ENCODE measurements around the gene CHAF1A. TPM values are rescaled to one million over a fixed set of nuclear protein-coding genes. Genes with fewer than 3 reads are reported as not detected.

The CHAF1A gene
- total RNA-seq, 1 experiment from 2014 or later, result 161 TPM

DNA sequence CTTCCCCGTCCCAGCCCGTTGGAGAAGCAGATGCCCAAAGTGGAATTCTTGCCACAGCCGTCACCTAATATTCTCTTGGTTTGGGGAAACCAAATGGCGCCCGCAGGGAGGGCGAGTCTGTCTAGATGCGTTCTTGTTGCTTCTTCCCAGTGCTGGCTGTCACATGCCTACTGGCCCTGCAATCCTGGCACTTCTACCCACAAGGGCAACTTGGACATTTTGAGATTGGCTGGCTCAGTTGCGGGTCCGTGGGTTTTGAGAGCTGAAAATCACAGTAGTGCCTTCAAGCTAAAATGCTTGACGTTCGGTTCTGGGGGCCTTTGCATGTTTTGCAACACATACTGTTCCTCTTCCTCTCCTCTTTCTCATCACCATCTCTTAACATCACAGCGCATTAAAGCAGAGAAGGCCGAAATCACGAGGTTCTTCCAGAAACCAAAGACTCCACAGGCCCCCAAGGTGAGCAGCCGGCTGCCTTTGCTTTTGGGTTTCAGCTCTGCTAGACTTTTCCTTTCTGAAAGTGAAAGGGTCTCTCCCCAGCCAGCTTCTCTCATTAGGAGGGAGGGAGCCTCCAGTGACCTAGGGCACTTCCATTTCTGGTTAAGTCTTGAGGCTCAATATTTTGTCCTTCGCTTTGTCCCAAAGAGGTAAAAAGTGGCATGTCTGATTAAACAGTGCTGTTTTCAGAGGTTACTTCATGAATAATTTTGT lies 21.1 kb downstream of the CHAF1A start:
- no peak overlapping the region for H3K4me3 Mint-ChIP-seq
- CTCF ChIA-PET, result interaction anchor here (1.2 kb wide), 1 partner anchor 23 kb away, joined by 3 read pairs; the partner anchor contains the start of gene SH3GL1
- no peaks in the 10 kb centered on the region for H3K4me1 Mint-ChIP-seq
- DNase-seq (ENCODE audit: low spot score), result no peak
- peak overlapping the region; percentile 8; the same call in 1 of the 2 replicates for H3K27ac Mint-ChIP-seq
- POLR2A ChIA-PET, result no interaction called here
- TF ChIP-seq NFE2L1 (CRISPR knock-in tag; IDR thresholded peaks at IDR 0.05) (no peak), CREB1 (CRISPR knock-in tag; IDR thresholded peaks at IDR 0.05) (no peak), NR1H2 (CRISPR knock-in tag; IDR thresholded peaks at IDR 0.05) (no peak), ZNF396 (CRISPR knock-in tag; IDR thresholded peaks at IDR 0.05; ENCODE audit: borderline replicate concordance) (no peak), ZNF138 (CRISPR knock-in tag; conservative IDR thresholded peaks at IDR 0.05) (no peak), EMX1 (CRISPR knock-in tag; IDR thresholded peaks at IDR 0.05) (no peak), FOXK1 (CRISPR knock-in tag; IDR thresholded peaks at IDR 0.05) (no peak), ATF1 (CRISPR knock-in tag; IDR thresholded peaks at IDR 0.05) (no peak), TP53 (CRISPR knock-in tag; IDR thresholded peaks at IDR 0.05) (no peak), ETV6 (CRISPR knock-in tag; IDR thresholded peaks at IDR 0.05) (no peak), ZNF232 (CRISPR knock-in tag; IDR thresholded peaks at IDR 0.05) (no peak), ZBTB21 (CRISPR knock-in tag; IDR thresholded peaks at IDR 0.05; ENCODE audit: borderline replicate concordance) (no peak), SOX15 (CRISPR knock-in tag; IDR thresholded peaks at IDR 0.05) (no peak), SP1 (CRISPR knock-in tag; conservative IDR thresholded peaks at IDR 0.05) (no peak)
- TF ChIP-seq, protein P1, sequence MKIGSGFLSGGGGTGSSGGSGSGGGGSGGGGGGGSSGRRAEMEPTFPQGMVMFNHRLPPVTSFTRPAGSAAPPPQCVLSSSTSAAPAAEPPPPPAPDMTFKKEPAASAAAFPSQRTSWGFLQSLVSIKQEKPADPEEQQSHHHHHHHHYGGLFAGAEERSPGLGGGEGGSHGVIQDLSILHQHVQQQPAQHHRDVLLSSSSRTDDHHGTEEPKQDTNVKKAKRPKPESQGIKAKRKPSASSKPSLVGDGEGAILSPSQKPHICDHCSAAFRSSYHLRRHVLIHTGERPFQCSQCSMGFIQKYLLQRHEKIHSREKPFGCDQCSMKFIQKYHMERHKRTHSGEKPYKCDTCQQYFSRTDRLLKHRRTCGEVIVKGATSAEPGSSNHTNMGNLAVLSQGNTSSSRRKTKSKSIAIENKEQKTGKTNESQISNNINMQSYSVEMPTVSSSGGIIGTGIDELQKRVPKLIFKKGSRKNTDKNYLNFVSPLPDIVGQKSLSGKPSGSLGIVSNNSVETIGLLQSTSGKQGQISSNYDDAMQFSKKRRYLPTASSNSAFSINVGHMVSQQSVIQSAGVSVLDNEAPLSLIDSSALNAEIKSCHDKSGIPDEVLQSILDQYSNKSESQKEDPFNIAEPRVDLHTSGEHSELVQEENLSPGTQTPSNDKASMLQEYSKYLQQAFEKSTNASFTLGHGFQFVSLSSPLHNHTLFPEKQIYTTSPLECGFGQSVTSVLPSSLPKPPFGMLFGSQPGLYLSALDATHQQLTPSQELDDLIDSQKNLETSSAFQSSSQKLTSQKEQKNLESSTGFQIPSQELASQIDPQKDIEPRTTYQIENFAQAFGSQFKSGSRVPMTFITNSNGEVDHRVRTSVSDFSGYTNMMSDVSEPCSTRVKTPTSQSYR (CRISPR knock-in tag; IDR thresholded peaks at IDR 0.05), result no peak
- TF ChIP-seq, protein P2, sequence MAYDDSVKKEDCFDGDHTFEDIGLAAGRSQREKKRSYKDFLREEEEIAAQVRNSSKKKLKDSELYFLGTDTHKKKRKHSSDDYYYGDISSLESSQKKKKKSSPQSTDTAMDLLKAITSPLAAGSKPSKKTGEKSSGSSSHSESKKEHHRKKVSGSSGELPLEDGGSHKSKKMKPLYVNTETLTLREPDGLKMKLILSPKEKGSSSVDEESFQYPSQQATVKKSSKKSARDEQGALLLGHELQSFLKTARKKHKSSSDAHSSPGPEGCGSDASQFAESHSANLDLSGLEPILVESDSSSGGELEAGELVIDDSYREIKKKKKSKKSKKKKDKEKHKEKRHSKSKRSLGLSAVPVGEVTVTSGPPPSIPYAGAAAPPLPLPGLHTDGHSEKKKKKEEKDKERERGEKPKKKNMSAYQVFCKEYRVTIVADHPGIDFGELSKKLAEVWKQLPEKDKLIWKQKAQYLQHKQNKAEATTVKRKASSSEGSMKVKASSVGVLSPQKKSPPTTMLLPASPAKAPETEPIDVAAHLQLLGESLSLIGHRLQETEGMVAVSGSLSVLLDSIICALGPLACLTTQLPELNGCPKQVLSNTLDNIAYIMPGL (CRISPR knock-in tag; IDR thresholded peaks at IDR 0.05), result no peak
- TF ChIP-seq, protein P3, sequence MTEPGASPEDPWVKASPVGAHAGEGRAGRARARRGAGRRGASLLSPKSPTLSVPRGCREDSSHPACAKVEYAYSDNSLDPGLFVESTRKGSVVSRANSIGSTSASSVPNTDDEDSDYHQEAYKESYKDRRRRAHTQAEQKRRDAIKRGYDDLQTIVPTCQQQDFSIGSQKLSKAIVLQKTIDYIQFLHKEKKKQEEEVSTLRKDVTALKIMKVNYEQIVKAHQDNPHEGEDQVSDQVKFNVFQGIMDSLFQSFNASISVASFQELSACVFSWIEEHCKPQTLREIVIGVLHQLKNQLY (CRISPR knock-in tag; IDR thresholded peaks at IDR 0.05), result no peak
- TF ChIP-seq, protein P4, sequence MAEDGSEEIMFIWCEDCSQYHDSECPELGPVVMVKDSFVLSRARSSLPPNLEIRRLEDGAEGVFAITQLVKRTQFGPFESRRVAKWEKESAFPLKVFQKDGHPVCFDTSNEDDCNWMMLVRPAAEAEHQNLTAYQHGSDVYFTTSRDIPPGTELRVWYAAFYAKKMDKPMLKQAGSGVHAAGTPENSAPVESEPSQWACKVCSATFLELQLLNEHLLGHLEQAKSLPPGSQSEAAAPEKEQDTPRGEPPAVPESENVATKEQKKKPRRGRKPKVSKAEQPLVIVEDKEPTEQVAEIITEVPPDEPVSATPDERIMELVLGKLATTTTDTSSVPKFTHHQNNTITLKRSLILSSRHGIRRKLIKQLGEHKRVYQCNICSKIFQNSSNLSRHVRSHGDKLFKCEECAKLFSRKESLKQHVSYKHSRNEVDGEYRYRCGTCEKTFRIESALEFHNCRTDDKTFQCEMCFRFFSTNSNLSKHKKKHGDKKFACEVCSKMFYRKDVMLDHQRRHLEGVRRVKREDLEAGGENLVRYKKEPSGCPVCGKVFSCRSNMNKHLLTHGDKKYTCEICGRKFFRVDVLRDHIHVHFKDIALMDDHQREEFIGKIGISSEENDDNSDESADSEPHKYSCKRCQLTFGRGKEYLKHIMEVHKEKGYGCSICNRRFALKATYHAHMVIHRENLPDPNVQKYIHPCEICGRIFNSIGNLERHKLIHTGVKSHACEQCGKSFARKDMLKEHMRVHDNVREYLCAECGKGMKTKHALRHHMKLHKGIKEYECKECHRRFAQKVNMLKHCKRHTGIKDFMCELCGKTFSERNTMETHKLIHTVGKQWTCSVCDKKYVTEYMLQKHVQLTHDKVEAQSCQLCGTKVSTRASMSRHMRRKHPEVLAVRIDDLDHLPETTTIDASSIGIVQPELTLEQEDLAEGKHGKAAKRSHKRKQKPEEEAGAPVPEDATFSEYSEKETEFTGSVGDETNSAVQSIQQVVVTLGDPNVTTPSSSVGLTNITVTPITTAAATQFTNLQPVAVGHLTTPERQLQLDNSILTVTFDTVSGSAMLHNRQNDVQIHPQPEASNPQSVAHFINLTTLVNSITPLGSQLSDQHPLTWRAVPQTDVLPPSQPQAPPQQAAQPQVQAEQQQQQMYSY (CRISPR knock-in tag; IDR thresholded peaks at IDR 0.05), result no peak
- TF ChIP-seq, protein P5, sequence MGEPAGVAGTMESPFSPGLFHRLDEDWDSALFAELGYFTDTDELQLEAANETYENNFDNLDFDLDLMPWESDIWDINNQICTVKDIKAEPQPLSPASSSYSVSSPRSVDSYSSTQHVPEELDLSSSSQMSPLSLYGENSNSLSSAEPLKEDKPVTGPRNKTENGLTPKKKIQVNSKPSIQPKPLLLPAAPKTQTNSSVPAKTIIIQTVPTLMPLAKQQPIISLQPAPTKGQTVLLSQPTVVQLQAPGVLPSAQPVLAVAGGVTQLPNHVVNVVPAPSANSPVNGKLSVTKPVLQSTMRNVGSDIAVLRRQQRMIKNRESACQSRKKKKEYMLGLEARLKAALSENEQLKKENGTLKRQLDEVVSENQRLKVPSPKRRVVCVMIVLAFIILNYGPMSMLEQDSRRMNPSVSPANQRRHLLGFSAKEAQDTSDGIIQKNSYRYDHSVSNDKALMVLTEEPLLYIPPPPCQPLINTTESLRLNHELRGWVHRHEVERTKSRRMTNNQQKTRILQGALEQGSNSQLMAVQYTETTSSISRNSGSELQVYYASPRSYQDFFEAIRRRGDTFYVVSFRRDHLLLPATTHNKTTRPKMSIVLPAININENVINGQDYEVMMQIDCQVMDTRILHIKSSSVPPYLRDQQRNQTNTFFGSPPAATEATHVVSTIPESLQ (CRISPR knock-in tag; IDR thresholded peaks at IDR 0.05), result no peak
- peaks cover 58% of the 10 kb centered on the region for H3K36me3 Mint-ChIP-seq
- H3K9me3 Mint-ChIP-seq, result no peaks in the 10 kb centered on the region
- no peak for ATAC-seq
- H3K27me3 Mint-ChIP-seq (ENCODE audit: low read depth), result no peaks in the 10 kb centered on the region
